Activated naive CD8-positive, alpha-beta T cell treated with anti-CD3 and anti-CD28 coated beads, Interleukin-2, amount 50 U/mL, for 16 hours (primary cell): ENCODE measurements around the gene RPL18.

ENCODE experiments used
- DNase-seq: peaks from one replicate; pipeline ENCODE4 v3.0.0-alpha.2; 2020; ENCODE audit warnings: low read depth, low spot score

Gene RPL18

GRCh38 chr19:48630296-48631063 lies 11.5 kb upstream of the RPL18 start:
- no peak for DNase-seq

- DNase-seq: no peak
Measured at GRCh38 chr19:48629599-48630295, 10.8 kb upstream of the RPL18 start.

GRCh38 chr19:48629297-48629598 lies 10.3 kb upstream of the RPL18 start:
- no peak for DNase-seq

- no peak for DNase-seq
Measured at GRCh38 chr19:48628486-48629296, 9.7 kb upstream of the RPL18 start.

- no peak for DNase-seq
Measured at GRCh38 chr19:48627865-48628314, 8.9 kb upstream of the RPL18 start.

GRCh38 chr19:48627201-48627864 lies 8.4 kb upstream of the RPL18 start:
- no peak for DNase-seq

- DNase-seq: no peak
Measured at GRCh38 chr19:48625891-48626327, 6.9 kb upstream of the RPL18 start.

- no peak for DNase-seq
Measured at GRCh38 chr19:48624791-48625723, 6.1 kb upstream of the RPL18 start.

GRCh38 chr19:48624067-48624594 lies 5.2 kb upstream of the RPL18 start:
- DNase-seq: peak; percentile 98

- DNase-seq: no peak
Measured at GRCh38 chr19:48623556-48624066, 4.6 kb upstream of the RPL18 start.

- DNase-seq: no peak
Measured at GRCh38 chr19:48619692-48620585, 961 bp upstream of the RPL18 start.

- DNase-seq: no peak
Measured at GRCh38 chr19:48618278-48618915, 581 bp downstream of the RPL18 start.

- no peak for DNase-seq
Measured at GRCh38 chr19:48617146-48617937, 1.6 kb downstream of the RPL18 start.

- no peak for DNase-seq
Measured at GRCh38 chr19:48616491-48617056, 2.4 kb downstream of the RPL18 start.

GRCh38 chr19:48616041-48616436 lies 2.9 kb downstream of the RPL18 start:
- DNase-seq: no peak

- DNase-seq: no peak
Measured at GRCh38 chr19:48615231-48616040, 3.5 kb downstream of the RPL18 start.
